ENCODE measurements around the gene VAT1. TPM values are rescaled to one million over a fixed set of nuclear protein-coding genes. Genes with fewer than 3 reads are reported as not detected.

VAT1 gene
- total RNA-seq, 1 donor from 2014 or later = 296 TPM

DNA sequence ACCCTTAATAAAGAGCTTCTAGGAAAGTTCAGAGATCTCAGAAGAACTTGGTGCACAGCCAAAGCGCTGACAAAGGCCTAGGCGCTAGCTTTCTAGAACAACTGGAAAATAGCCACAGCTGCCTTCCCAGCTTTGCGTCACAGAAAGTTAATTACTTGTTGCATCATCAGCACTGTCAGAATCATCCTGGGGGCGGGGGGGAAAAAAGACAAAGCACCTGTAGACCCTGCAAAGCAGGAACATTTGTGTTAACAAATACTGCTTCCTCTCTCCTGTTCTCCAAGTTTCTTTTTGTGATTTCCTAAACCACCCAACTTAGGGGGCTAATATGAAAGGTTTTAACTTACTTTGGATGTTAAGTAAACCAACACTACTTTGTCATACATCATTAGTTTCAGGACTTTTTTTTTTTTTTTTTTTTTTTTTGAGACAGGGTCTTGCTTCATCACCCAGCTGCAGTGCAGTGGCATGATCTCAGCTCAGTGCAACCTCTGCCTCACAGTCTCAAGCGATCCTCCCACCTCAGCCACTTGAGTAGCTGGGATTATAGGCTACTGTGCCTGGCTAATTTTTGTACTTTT lies 53.1 kb downstream of the VAT1 start:
- DNase-seq (ENCODE audit: low spot score in 2 of 2) = no peak
- no peaks in the 10 kb centered on the region for H3K9me3 ChIP-seq
- no peak overlapping the region for H3K27ac ChIP-seq
- no peaks in the 10 kb centered on the region for H3K36me3 ChIP-seq
- H3K4me3 ChIP-seq = no peak overlapping the region
- TF ChIP-seq, protein P1, sequence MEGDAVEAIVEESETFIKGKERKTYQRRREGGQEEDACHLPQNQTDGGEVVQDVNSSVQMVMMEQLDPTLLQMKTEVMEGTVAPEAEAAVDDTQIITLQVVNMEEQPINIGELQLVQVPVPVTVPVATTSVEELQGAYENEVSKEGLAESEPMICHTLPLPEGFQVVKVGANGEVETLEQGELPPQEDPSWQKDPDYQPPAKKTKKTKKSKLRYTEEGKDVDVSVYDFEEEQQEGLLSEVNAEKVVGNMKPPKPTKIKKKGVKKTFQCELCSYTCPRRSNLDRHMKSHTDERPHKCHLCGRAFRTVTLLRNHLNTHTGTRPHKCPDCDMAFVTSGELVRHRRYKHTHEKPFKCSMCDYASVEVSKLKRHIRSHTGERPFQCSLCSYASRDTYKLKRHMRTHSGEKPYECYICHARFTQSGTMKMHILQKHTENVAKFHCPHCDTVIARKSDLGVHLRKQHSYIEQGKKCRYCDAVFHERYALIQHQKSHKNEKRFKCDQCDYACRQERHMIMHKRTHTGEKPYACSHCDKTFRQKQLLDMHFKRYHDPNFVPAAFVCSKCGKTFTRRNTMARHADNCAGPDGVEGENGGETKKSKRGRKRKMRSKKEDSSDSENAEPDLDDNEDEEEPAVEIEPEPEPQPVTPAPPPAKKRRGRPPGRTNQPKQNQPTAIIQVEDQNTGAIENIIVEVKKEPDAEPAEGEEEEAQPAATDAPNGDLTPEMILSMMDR (IDR thresholded peaks at IDR 0.05) = no peak
- peaks cover 0 to 4% of the 10 kb centered on the region in 2 donors for H3K4me1 ChIP-seq
- intact Hi-C loops (cut with DNase I) = no loop called here
- H3K27me3 ChIP-seq = no peaks in the 10 kb centered on the region

DNA sequence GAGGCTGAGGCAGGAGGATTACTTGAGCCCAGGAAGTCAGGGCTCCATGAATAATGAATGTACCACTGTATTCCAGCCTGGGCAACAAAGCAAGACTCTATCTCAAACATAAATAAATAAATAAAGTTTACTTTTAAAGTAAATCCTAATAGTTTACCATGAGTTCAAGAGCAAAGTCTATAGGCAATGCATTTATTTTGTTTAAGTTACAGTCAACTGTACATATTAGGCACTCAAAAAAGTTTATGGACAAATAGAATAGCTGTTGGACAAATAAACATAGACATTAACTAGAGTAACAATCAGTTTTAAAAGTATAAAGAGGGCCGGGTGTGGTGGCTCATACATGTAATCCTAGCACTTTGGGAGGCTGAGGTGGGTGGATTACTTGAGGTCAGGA lies 54.3 kb downstream of the VAT1 start:
- Histone ChIP-seq H3K27me3 (no peaks in the 10 kb centered on the region), H3K4me1 (peaks cover 0 to 4% of the 10 kb centered on the region in 2 donors), H3K27ac (no peak overlapping the region), H3K36me3 (no peaks in the 10 kb centered on the region), H3K9me3 (no peaks in the 10 kb centered on the region), H3K4me3 (no peak overlapping the region)
- TF ChIP-seq, protein P1 (IDR thresholded peaks at IDR 0.05) = no peak
- intact Hi-C loops (cut with DNase I) = no loop called here
- DNase-seq (ENCODE audit: low spot score in 2 of 2) = no peak

Other genes starting within 250 kb of the VAT1 start
- gene VPS25, start 248.9 kb downstream of the VAT1 start, total RNA-seq = 40.9 TPM
- gene WNK4, start 241.8 kb downstream of the VAT1 start, total RNA-seq = not detected
- 9.8 TPM for gene COA3, start 223.7 kb downstream of the VAT1 start, total RNA-seq
- not detected for gene CNTD1, start 223.5 kb downstream of the VAT1 start, total RNA-seq
- gene BECN1, start 198.1 kb downstream of the VAT1 start, total RNA-seq = 66.1 TPM
- 29.7 TPM for gene PSME3, start 189.0 kb downstream of the VAT1 start, total RNA-seq
- not detected for gene AOC2, start 177.8 kb downstream of the VAT1 start, total RNA-seq
- 128 TPM for gene AOC3, start 171.2 kb downstream of the VAT1 start, total RNA-seq
- not detected for gene G6PC1, start 121.6 kb downstream of the VAT1 start, total RNA-seq
- gene AARSD1, start 57.9 kb downstream of the VAT1 start, total RNA-seq = 3.8 TPM
- not detected for gene PTGES3L, start 42.3 kb downstream of the VAT1 start, total RNA-seq
- 10.2 TPM for gene RUNDC1, start 41.8 kb downstream of the VAT1 start, total RNA-seq
- 417 TPM for gene RPL27, start 24.0 kb downstream of the VAT1 start, total RNA-seq
- gene IFI35, start 15.6 kb downstream of the VAT1 start, total RNA-seq = 45.2 TPM
- gene RND2, start 2.8 kb upstream of the VAT1 start, total RNA-seq = 7.3 TPM
- gene BRCA1, start 103.0 kb upstream of the VAT1 start, total RNA-seq = 0.85 TPM
- gene NBR1, start 148.8 kb upstream of the VAT1 start, total RNA-seq = 45.6 TPM
- 18.5 TPM for gene TMEM106A, start 189.5 kb upstream of the VAT1 start, total RNA-seq
- gene CCDC200, start 206.2 kb upstream of the VAT1 start, total RNA-seq = not detected
- not detected for gene RNU2-1, start 211.6 kb upstream of the VAT1 start, total RNA-seq